Activated CD8-positive, alpha-beta T cell treated with anti-CD3 and anti-CD28 coated beads for 36 hours (primary cell): ENCODE results near the gene CA6. TPM values are rescaled to one million over a fixed set of nuclear protein-coding genes. Genes with fewer than 3 reads are reported as not detected.
A peak's percentile ranks its signal among the peaks of the same experiment; 100 is the strongest.

Experiments used
- ATAC-seq: fragments of 200-7000 bp; cut with Tn5 transposase; one replicate; pipeline ENCODE4 v1.10.0; 2021; ENCODE audit warnings: mild to moderate bottlenecking, moderate library complexity
- CTCF ChIA-PET: fragments of 350-600 bp; sonication (Branson Sonifier 250); formaldehyde crosslinking; loops from one replicate; lab custom pipeline; 2021; ENCODE audit warnings: antibody characterized with exemption; lab: Charles Lee
- POLR2A ChIA-PET: fragments of 350-600 bp; sonication (Branson Sonifier 250); formaldehyde crosslinking; loops from one replicate; lab custom pipeline; 2021; ENCODE audit warnings: antibody characterized with exemption; lab: Charles Lee
- DNase-seq: peaks from one replicate; pipeline ENCODE4 v3.0.0-alpha.2; 2020
- H3K27ac Mint-ChIP-seq: one replicate; pipeline ENCODE4 v1.8.0; 2021; ENCODE audit warnings: mild to moderate bottlenecking, mixed read lengths
- H3K27me3 Mint-ChIP-seq: one replicate; pipeline ENCODE4 v1.8.0; 2021; ENCODE audit warnings: mixed read lengths
- H3K36me3 Mint-ChIP-seq: one replicate; pipeline ENCODE4 v1.8.0; 2021; ENCODE audit warnings: low read depth, mixed read lengths
- H3K4me1 Mint-ChIP-seq: one replicate; pipeline ENCODE4 v1.8.0; 2021; ENCODE audit warnings: low read depth, mixed read lengths
- H3K4me3 Mint-ChIP-seq: one replicate; pipeline ENCODE4 v1.8.0; 2021; ENCODE audit warnings: mild to moderate bottlenecking, moderate library complexity, mixed read lengths
- H3K9me3 Mint-ChIP-seq: one replicate; pipeline ENCODE4 v1.8.0; 2021; ENCODE audit warnings: mixed read lengths
- intact Hi-C: fragments of 100-400 bp; cut with micrococcal nuclease; formaldehyde crosslinking; loops from one replicate; pipeline ENCODE4 v1.10.0; 2022
- total RNA-seq, 2 experiments: library from RNA; stranded (reverse); gene quantifications; one replicate each; pipeline ENCODE4 v1.2.3, GENCODE V29; 2021
- TF ChIP-seq, protein P1 (sequence below): fragments of 200-600 bp; IDR thresholded peaks from one replicate; pipeline ENCODE4 v1.8.0; 2022; ENCODE audit warnings: antibody characterized with exemption, mild to moderate bottlenecking

Gene CA6
- total RNA-seq, 2 experiments from 2014 or later, result 3.5 to 3.9 TPM

DNA sequence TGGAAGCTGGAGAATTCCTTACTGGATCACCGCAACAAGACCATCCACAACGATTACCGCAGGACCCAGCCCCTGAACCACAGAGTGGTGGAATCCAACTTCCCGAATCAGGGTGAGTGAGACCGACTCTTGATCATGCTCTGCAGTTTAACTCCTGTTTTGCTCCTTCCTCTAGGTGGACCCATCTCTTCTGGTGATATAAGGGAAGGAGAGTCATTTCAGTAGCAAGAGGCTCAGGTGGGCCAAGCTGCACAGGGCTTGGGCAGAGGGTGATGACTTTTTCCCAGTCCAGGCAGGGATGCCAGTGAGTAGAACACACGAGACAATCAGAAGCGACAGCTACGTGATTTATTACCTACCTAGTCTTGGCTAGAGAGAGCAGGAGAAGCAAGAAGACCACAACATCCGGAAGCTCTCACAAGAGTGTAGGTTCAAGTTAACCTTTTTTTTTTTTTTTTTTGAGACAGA, 25.2 kb downstream of the CA6 start:
- Mint-ChIP-seq H3K36me3 (peaks cover 44% of the 10 kb centered on the region), H3K4me3 (peak overlapping the region; percentile 93), H3K9me3 (no peaks in the 10 kb centered on the region), H3K27ac (peak overlapping the region; percentile 100), H3K4me1 (peaks cover 40% of the 10 kb centered on the region), H3K27me3 (no peaks in the 10 kb centered on the region)
- TF ChIP-seq, protein P1, sequence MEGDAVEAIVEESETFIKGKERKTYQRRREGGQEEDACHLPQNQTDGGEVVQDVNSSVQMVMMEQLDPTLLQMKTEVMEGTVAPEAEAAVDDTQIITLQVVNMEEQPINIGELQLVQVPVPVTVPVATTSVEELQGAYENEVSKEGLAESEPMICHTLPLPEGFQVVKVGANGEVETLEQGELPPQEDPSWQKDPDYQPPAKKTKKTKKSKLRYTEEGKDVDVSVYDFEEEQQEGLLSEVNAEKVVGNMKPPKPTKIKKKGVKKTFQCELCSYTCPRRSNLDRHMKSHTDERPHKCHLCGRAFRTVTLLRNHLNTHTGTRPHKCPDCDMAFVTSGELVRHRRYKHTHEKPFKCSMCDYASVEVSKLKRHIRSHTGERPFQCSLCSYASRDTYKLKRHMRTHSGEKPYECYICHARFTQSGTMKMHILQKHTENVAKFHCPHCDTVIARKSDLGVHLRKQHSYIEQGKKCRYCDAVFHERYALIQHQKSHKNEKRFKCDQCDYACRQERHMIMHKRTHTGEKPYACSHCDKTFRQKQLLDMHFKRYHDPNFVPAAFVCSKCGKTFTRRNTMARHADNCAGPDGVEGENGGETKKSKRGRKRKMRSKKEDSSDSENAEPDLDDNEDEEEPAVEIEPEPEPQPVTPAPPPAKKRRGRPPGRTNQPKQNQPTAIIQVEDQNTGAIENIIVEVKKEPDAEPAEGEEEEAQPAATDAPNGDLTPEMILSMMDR, result no peak
- peak; percentile 83 for ATAC-seq
- ChIA-PET POLR2A (interaction anchor here (0.6 to 11.2 kb wide), 20 partner anchors 9 to 133 kb away, joined by 3 to 199 read pairs (median 4); partner anchors contain the start of genes CA6 and ENO1), CTCF (interaction anchor here (0.7 to 8.4 kb wide), 10 partner anchors 8 to 108 kb away, joined by 3 to 49 read pairs (median 6); no protein-coding TSS in a partner anchor)
- peak; percentile 85 for DNase-seq
- intact Hi-C loops, result no loop called here

DNA sequence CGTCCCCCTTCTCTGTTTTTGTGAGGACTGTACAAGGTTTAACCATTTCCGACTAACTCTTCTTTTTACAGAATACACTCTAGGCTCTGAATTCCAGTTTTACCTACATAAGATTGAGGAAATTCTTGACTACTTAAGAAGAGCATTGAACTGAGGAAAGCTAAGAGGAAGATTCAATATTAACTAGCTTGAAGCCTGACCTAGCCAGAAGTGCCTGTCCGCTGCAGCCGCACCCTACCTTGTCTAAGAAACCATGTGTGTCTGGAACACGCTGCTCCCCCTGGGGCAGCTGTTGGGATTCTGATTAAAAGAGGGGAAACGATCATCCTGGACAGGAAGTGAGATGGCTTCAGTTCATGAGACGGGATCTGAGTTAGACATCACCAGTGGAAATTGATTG, 28.9 kb downstream of the CA6 start:
- Mint-ChIP-seq H3K4me3 (no peak overlapping the region), H3K27me3 (no peaks in the 10 kb centered on the region), H3K27ac (no peak overlapping the region), H3K4me1 (peaks cover 29% of the 10 kb centered on the region), H3K36me3 (peaks cover 10% of the 10 kb centered on the region), H3K9me3 (no peaks in the 10 kb centered on the region)
- ATAC-seq (no peak), DNase-seq (no peak)
- ChIA-PET POLR2A (interaction anchor here (1.4 kb wide), 1 partner anchor 34 kb away, joined by 3 read pairs; no protein-coding TSS in a partner anchor), CTCF (interaction anchor here (8.4 kb wide), 1 partner anchor 13 kb away, joined by 49 read pairs; no protein-coding TSS in a partner anchor)
- TF ChIP-seq, protein P1, result no peak
- intact Hi-C loops, result no loop called here

DNA sequence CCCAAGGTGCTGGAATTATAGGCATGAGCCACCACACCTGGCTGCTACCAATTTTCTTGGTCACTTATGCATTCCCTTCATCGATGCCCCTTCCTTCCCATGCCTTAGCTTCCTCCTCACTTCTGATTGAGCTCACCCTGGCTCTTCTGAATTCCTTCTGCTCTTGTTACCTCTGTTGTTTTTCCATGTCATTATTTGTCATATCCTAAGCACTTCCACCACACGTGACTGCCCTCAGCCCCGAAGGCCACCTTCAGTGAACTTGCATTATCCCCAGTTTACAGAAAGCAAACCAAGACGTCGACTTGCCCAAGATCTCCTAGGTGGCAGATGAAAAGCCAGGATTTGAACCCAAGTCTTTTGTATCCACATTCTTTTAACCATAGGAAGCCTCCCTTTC, 30.7 kb downstream of the CA6 start:
- DNase-seq (no peak), ATAC-seq (no peak)
- Mint-ChIP-seq H3K4me3 (no peak overlapping the region), H3K27me3 (no peaks in the 10 kb centered on the region), H3K4me1 (peaks cover 25% of the 10 kb centered on the region), H3K36me3 (no peaks in the 10 kb centered on the region), H3K9me3 (no peaks in the 10 kb centered on the region), H3K27ac (no peak overlapping the region)
- intact Hi-C loops, result no loop called here
- TF ChIP-seq, protein P1, result no peak
- CTCF ChIA-PET, result interaction anchor here (0.9 to 8.4 kb wide), 5 partner anchors 9 to 58 kb away, joined by 3 to 49 read pairs (median 6); no protein-coding TSS in a partner anchor
- POLR2A ChIA-PET, result interaction anchor here (1.0 to 1.5 kb wide), 4 partner anchors 11 to 99 kb away, joined by 3 to 5 read pairs (median 3); no protein-coding TSS in a partner anchor

DNA sequence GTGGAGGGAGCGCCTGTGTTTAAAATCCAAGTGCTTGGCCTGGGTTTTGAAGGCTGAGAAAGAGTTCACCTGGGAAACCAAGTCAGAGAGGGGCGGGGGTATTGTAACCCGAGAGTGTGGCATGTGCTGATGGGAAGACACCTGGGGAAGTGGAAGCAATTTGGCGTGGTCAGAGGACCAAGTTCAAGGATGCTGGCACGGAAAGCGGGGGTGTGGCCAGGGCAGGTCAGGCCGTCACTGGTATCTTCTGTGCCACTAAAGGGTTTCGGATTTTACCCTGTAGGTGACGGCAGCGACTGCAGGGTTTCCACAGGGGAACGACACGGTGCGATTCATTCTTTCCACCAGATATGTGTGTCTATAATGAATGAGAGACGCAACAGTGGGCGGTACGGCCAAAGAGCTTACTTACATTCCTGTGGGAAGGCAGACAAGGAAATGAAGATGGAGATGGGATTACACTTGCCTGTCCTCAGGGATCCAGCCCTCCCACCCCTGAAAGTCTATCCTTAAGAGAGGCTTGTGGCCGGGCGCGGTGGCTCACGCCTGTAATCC, 31.3 kb downstream of the CA6 start:
- no peaks in the 10 kb centered on the region for H3K9me3 Mint-ChIP-seq
- ATAC-seq (no peak), DNase-seq (no peak)
- CTCF ChIA-PET, result interaction anchor here (1.0 to 8.4 kb wide), 4 partner anchors 8 to 28 kb away, joined by 4 to 49 read pairs (median 7); no protein-coding TSS in a partner anchor
- POLR2A ChIA-PET, result interaction anchor here (1.0 to 1.5 kb wide), 3 partner anchors 10 to 99 kb away, joined by 3 to 5 read pairs (median 4); partner anchors contain the start of gene ENO1
- no peak overlapping the region for H3K27ac Mint-ChIP-seq
- intact Hi-C loops, result no loop called here
- TF ChIP-seq, protein P1, result no peak
- no peaks in the 10 kb centered on the region for H3K36me3 Mint-ChIP-seq
- H3K27me3 Mint-ChIP-seq, result no peaks in the 10 kb centered on the region
- peaks cover 19% of the 10 kb centered on the region for H3K4me1 Mint-ChIP-seq
- no peak overlapping the region for H3K4me3 Mint-ChIP-seq

DNA sequence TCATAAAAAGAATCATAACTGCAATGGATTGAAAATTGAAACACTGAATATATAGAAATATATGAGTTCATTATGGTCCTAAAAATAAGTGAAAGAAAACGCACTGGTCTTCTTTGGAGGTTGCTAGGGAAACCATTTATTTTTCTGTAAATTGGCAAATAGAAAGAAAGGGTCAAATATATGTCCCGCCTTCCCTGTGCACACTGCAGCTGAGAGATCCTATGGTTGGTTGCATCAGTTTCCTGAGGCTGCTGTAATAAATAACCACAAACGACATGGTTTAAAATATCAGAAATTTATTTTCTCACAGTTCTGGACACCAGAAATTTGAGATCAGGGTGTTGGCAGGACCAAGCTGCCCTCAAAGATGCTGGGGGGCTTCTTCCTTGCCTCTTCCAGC, 35.0 kb downstream of the CA6 start:
- intact Hi-C loops, result no loop called here
- ATAC-seq, result no peak

More for the DNA sequence above, 35.0 kb downstream of the CA6 start:
- Mint-ChIP-seq H3K27ac (no peak overlapping the region), H3K27me3 (no peaks in the 10 kb centered on the region), H3K4me3 (no peak overlapping the region), H3K4me1 (peaks cover 21% of the 10 kb centered on the region), H3K36me3 (no peaks in the 10 kb centered on the region), H3K9me3 (no peaks in the 10 kb centered on the region)
- ChIA-PET POLR2A (interaction anchor here (1.1 kb wide), 1 partner anchor 11 kb away, joined by 3 read pairs; no protein-coding TSS in a partner anchor), CTCF (interaction anchor here (1.3 kb wide), 1 partner anchor 17 kb away, joined by 5 read pairs; no protein-coding TSS in a partner anchor)
- TF ChIP-seq, protein P1, result no peak
- no peak for DNase-seq
